HG02943 (cell line): ENCODE results near the gene ELMOD1.

Experiments used
- ATAC-seq: cut with Tn5 transposase; IDR thresholded peaks from one replicate; pipeline ENCODE4 v1.9.1; 2021; ENCODE audit warnings: mild to moderate bottlenecking, low read depth, moderate library complexity; ENCODE audit not compliant: unreplicated experiment

ELMOD1 gene

GRCh38 chr11:107581147-107581546 is 9.8 kb upstream of the ELMOD1 start:
- ATAC-seq = no peak

- ATAC-seq = no peak
Observed at GRCh38 chr11:107583629-107584195, 7.2 kb upstream of the ELMOD1 start.

GRCh38 chr11:107587306-107587979 is 3.5 kb upstream of the ELMOD1 start:
- no peak for ATAC-seq

DNA sequence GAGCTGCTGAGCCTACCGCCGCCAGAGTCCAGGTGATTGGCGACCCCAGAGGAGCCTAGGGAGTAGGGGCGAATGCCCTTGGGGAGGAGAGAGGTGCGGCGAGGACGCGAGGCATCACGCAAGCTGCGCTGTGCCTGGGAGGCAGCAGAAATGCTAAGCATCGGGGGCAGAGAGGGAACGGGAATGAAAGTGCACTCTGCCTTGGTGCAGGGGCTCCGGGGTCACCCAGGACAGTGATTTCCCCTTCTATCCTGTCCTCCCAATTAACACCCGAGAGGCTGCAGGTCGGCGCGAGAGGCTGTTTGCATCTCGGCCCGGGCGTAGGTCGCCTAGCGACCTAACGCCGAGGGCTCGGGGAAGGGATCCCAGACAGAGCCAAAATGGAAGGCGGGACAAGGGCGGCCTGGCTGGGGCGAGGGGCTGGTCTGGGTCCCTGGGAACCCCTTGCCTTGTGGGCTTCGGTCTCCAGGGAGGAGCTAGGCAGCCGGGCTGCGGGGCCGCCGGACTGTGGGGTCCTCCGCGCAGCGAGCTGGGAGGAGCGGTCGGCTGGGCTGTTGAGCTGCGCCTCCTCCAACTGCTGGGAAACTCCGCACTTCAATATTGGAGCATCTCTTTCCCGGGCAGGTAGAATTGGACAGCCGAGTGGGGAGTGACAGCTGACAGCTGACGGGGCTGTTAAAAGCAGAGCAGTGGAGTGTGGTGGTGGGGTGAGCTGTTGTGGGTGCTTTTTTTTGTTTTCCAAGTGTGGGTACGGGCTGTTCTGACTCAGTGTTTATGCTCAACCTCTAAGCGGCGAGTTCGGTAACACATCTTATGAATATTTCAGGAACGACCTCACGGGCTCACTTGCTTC is 657 bp downstream of the ELMOD1 start:
- no peak for ATAC-seq

- no peak for ATAC-seq
Observed at GRCh38 chr11:107592231-107592590, 1.3 kb downstream of the ELMOD1 start.

- no peak for ATAC-seq
Observed at GRCh38 chr11:107592813-107593212, 1.9 kb downstream of the ELMOD1 start.

- no peak for ATAC-seq
Observed at GRCh38 chr11:107593951-107594350, 3.0 kb downstream of the ELMOD1 start.

GRCh38 chr11:107594736-107595135 is 3.8 kb downstream of the ELMOD1 start:
- no peak for ATAC-seq

DNA sequence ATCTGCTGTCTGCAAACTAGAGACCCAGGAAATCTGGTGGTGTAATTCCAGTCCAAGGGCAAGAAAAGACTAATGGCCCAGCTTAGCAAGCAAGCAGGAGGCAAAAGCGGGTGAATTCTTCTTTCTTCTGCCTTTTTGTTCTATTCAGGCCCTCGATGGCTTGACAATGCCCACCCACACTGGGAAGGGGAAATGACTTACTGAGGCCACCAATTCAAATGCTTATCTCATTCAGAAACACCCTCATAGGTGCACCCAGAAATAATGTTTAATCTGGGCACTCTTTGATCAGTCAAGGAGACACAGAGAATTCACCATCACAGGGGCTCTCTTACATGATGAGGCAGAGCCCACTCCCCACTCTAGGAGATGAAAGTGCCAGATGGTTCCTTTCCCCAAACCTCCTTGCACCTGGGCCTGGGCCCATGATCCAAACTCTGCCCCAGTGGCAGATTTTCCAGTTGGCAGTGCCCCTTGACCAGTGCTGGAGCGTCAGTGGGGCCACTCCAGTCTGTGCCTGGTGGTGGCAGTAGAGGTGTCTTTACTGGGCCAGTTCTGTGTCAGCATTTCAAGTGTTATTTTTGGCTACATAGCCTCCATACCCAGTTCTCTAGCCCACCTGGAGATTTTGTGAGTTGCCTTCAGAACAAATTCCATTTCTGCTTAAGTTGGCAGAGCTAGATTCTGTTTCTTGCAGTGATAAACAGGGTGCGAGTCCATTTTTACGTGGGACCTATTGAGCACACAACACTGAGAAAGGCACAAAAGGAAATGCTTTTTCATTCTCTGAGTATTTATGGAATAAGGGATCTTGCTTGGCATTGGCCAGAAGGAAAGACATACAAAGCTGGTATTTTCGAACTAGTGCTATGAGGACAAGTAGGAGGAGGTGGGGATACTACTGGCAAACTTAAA is 7.5 kb downstream of the ELMOD1 start:
- no peak for ATAC-seq

- ATAC-seq = no peak
Observed at GRCh38 chr11:107605061-107606006, 14.4 kb downstream of the ELMOD1 start.

- no peak for ATAC-seq
Observed at GRCh38 chr11:107606141-107606540, 15.2 kb downstream of the ELMOD1 start.

GRCh38 chr11:107608809-107609208 is 17.9 kb downstream of the ELMOD1 start:
- ATAC-seq = no peak

GRCh38 chr11:107609400-107610218 is 18.7 kb downstream of the ELMOD1 start:
- ATAC-seq = no peak

- no peak for ATAC-seq
Observed at GRCh38 chr11:107612445-107612844, 21.5 kb downstream of the ELMOD1 start.

- no peak for ATAC-seq
Observed at GRCh38 chr11:107619926-107620325, 29.0 kb downstream of the ELMOD1 start.

- ATAC-seq = no peak
Observed at GRCh38 chr11:107621081-107621480, 30.1 kb downstream of the ELMOD1 start.

- ATAC-seq = no peak
Observed at GRCh38 chr11:107623183-107623582, 32.2 kb downstream of the ELMOD1 start.

DNA sequence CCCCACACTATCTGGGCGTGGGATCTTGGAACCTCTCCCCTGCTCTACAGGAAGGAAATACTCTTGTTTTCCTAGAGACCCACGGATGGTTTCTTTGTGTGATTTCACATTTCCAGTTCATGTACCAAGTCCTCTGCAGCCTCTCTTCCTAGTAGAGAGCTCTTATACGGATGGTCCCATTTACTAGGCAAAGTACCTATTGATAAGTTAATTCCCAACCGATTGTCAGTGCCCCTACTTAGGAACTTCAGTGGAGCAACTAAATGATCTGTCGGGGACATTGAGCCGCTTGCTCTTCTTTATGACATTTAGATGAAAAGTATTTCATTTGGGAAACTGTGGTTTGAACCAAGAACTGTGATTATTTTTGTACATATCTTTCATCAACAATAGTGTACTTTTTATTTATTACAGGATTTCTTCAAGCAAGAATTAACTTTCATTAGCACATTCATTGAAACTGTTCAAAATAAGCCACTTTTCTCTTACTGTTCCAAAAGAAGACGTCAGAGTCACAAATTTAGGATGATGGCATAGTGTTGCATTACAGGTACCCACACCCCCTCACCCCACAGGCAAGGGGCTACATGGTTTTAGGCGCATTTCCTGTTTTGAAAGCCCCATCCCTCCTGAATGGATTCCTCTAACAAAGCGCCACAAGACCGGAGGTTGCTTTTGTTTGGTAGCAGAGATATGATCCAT is 34.2 kb downstream of the ELMOD1 start:
- no peak for ATAC-seq
